NCI-H774 (cell line): Measurements from ENCODE around the gene LIN52.

Experiments
- DNase-seq: peaks from one replicate; lab custom pipeline; 2025; lab: John Stamatoyannopoulos, UW

Gene LIN52

GRCh38 chr14:74194506-74195274 is 109.9 kb downstream of the LIN52 start:
- DNase-seq, result no peak

- DNase-seq, result no peak
These were observed 110.9 kb downstream of the LIN52 start for GRCh38 chr14:74195623-74196022.

GRCh38 chr14:74198441-74199234 is 113.9 kb downstream of the LIN52 start:
- no peak for DNase-seq

GRCh38 chr14:74202113-74202512 is 117.4 kb downstream of the LIN52 start:
- no peak for DNase-seq

GRCh38 chr14:74203639-74204038 is 118.9 kb downstream of the LIN52 start:
- no peak for DNase-seq

- DNase-seq, result no peak
These were observed 119.7 kb downstream of the LIN52 start for GRCh38 chr14:74204491-74204890.

- no peak for DNase-seq
These were observed 121.1 kb downstream of the LIN52 start for GRCh38 chr14:74205882-74206281.

- DNase-seq, result no peak
These were observed 123.2 kb downstream of the LIN52 start for GRCh38 chr14:74207943-74208342.

GRCh38 chr14:74208642-74209041 is 123.9 kb downstream of the LIN52 start:
- no peak for DNase-seq

GRCh38 chr14:74211945-74212580 is 127.3 kb downstream of the LIN52 start:
- no peak for DNase-seq

- DNase-seq, result no peak
These were observed 129.4 kb downstream of the LIN52 start for GRCh38 chr14:74213907-74214803.

- no peak for DNase-seq
These were observed 131.9 kb downstream of the LIN52 start for GRCh38 chr14:74216671-74217070.

GRCh38 chr14:74217672-74218448 is 133.1 kb downstream of the LIN52 start:
- DNase-seq, result peak; percentile 38

- DNase-seq, result no peak
These were observed 133.7 kb downstream of the LIN52 start for GRCh38 chr14:74218462-74218861.

- no peak for DNase-seq
These were observed 134.8 kb downstream of the LIN52 start for GRCh38 chr14:74219277-74220205.

GRCh38 chr14:74220991-74221390 is 136.2 kb downstream of the LIN52 start:
- no peak for DNase-seq

GRCh38 chr14:74221741-74222140 is 137.0 kb downstream of the LIN52 start:
- no peak for DNase-seq

GRCh38 chr14:74223016-74223415 is 138.3 kb downstream of the LIN52 start:
- DNase-seq, result no peak

GRCh38 chr14:74231784-74232183 is 147.0 kb downstream of the LIN52 start:
- no peak for DNase-seq

GRCh38 chr14:74235017-74235416 is 150.3 kb downstream of the LIN52 start:
- no peak for DNase-seq
